Activated CD8-positive, alpha-beta T cell treated with anti-CD3 and anti-CD28 coated beads for 36 hours (primary cell): Measurements from ENCODE around the gene KLF16. TPM values are rescaled to one million over a fixed set of nuclear protein-coding genes. Genes with fewer than 3 reads are reported as not detected.

Experiments used
- ATAC-seq: fragments of 200-7000 bp; cut with Tn5 transposase; one replicate; pipeline ENCODE4 v1.10.0; 2021; ENCODE audit warnings: mild to moderate bottlenecking, moderate library complexity
- CTCF ChIA-PET: fragments of 350-600 bp; sonication (Branson Sonifier 250); formaldehyde crosslinking; loops from one replicate; lab custom pipeline; 2021; ENCODE audit warnings: antibody characterized with exemption; lab: Charles Lee
- POLR2A ChIA-PET: fragments of 350-600 bp; sonication (Branson Sonifier 250); formaldehyde crosslinking; loops from one replicate; lab custom pipeline; 2021; ENCODE audit warnings: antibody characterized with exemption; lab: Charles Lee
- DNase-seq: peaks from one replicate; pipeline ENCODE4 v3.0.0-alpha.2; 2020
- H3K27ac Mint-ChIP-seq: one replicate; pipeline ENCODE4 v1.8.0; 2021; ENCODE audit warnings: mild to moderate bottlenecking, mixed read lengths
- H3K27me3 Mint-ChIP-seq: one replicate; pipeline ENCODE4 v1.8.0; 2021; ENCODE audit warnings: mixed read lengths
- H3K36me3 Mint-ChIP-seq: one replicate; pipeline ENCODE4 v1.8.0; 2021; ENCODE audit warnings: low read depth, mixed read lengths
- H3K4me1 Mint-ChIP-seq: one replicate; pipeline ENCODE4 v1.8.0; 2021; ENCODE audit warnings: low read depth, mixed read lengths
- H3K4me3 Mint-ChIP-seq: one replicate; pipeline ENCODE4 v1.8.0; 2021; ENCODE audit warnings: mild to moderate bottlenecking, moderate library complexity, mixed read lengths
- H3K9me3 Mint-ChIP-seq: one replicate; pipeline ENCODE4 v1.8.0; 2021; ENCODE audit warnings: mixed read lengths
- intact Hi-C: fragments of 100-400 bp; cut with micrococcal nuclease; formaldehyde crosslinking; loops from one replicate; pipeline ENCODE4 v1.10.0; 2022
- total RNA-seq, 2 experiments: library from RNA; stranded (reverse); gene quantifications; one replicate each; pipeline ENCODE4 v1.2.3, GENCODE V29; 2021
- TF ChIP-seq, protein P1 (sequence below): fragments of 200-600 bp; IDR thresholded peaks from one replicate; pipeline ENCODE4 v1.8.0; 2022; ENCODE audit warnings: antibody characterized with exemption, mild to moderate bottlenecking

The KLF16 gene
- total RNA-seq, 2 experiments from 2014 or later: 25.6 to 27.7 TPM

DNA sequence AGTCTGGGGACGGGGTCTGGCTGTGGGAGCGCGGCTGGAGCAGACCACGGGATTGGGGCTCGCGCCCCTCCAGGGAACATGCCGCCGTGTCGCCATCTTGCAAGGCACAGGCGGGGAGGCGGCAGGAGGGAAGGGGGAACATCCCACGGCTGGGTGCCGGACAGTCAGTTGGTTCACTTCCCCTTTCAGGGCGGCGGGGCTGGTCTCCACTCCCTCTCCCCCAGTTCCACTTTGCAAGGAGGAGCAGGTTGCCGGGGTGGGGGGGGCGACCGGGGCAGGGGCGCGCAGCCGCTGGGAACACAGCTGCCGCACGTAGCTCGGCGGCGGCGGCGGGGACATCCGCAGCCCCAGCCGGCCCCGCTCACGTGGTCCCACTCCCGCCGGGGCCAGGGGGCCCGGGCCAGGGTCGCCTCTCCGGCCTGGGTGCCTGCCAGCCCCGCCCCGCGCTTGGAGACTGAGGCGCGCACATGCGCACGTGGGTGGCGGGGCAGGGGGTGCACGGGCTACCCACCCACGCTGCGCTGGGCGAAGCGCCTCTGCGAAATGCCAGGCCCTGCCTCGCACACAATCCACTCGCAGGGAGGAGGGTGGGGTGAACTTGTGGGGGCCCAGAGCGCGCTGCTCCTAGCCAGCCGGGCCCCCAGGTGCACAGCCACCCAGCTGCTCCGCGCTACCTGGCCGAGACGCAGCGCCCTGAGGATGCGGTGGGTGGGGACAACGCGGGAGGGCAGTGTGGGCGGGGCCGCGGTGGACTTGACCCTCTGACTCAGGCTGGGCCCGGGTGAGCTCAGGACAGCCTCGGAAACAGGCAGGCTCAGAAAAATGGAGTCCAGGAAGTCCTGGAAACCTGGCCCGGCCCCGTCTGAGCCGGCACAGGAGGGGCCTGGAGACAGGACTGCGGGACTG, 6.4 kb downstream of the KLF16 start:
- intact Hi-C loops: no loop called here
- TF ChIP-seq, protein P1, sequence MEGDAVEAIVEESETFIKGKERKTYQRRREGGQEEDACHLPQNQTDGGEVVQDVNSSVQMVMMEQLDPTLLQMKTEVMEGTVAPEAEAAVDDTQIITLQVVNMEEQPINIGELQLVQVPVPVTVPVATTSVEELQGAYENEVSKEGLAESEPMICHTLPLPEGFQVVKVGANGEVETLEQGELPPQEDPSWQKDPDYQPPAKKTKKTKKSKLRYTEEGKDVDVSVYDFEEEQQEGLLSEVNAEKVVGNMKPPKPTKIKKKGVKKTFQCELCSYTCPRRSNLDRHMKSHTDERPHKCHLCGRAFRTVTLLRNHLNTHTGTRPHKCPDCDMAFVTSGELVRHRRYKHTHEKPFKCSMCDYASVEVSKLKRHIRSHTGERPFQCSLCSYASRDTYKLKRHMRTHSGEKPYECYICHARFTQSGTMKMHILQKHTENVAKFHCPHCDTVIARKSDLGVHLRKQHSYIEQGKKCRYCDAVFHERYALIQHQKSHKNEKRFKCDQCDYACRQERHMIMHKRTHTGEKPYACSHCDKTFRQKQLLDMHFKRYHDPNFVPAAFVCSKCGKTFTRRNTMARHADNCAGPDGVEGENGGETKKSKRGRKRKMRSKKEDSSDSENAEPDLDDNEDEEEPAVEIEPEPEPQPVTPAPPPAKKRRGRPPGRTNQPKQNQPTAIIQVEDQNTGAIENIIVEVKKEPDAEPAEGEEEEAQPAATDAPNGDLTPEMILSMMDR: no peak
- Mint-ChIP-seq H3K4me1 (peaks cover 64% of the 10 kb centered on the region), H3K27ac (peak overlapping the region; percentile 90), H3K9me3 (no peaks in the 10 kb centered on the region), H3K36me3 (peaks cover 8% of the 10 kb centered on the region), H3K27me3 (no peaks in the 10 kb centered on the region), H3K4me3 (peak overlapping the region; percentile 85)
- ChIA-PET POLR2A (interaction anchor here (0.7 to 2.1 kb wide), 8 partner anchors 8 to 260 kb away, joined by 3 to 7 read pairs (median 4); partner anchors contain the start of genes ADAT3 and SCAMP4), CTCF (interaction anchor here (1.3 to 2.0 kb wide), 2 partner anchors 8 to 31 kb away, joined by 4 to 7 read pairs; partner anchors contain the start of gene REXO1)
- DNase-seq: peak; percentile 72
- peak; percentile 12 for ATAC-seq

DNA sequence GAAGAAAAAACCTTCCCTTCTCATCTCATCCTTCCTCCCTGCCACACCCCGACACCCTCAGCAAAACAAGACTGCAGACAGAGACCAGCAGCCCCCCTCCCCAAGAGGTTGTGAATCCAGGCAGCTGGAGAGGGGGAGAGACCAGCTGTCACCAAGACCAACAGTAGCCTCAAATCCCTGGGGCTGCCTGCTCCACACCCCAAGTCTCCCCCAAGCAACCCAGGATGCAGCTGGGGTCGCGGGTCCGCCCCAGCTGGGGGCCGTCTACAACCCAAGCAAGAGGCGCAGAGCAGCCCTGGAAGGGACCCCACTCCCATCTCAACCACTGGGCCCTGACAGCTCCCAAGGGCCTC, 7.1 kb downstream of the KLF16 start:
- intact Hi-C loops: no loop called here
- no peak for ATAC-seq
- H3K9me3 Mint-ChIP-seq: no peaks in the 10 kb centered on the region

DNA sequence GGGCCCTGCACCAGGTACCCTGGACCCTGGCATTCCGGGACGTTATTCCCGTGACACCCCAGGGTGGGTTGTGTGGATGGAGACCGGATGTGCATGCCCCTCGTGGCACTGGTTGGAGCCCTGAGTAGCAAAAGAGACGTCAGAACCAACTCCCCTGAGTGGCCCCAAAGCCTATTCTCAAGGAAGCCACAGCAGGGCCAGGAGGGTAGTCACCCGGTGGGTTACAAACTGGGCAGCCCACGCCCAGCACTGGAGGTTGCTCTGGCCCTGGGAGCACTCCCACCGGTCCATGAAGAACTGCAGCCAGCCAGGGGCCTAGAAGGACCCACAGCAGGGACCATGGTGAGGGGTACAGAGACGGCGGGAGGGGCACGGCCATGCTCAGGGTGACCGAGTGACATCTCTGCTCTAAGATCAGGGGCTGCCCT, 7.5 kb downstream of the KLF16 start:
- Mint-ChIP-seq H3K4me3 (peak overlapping the region; percentile 85), H3K27me3 (no peaks in the 10 kb centered on the region), H3K36me3 (peaks cover 5% of the 10 kb centered on the region), H3K9me3 (no peaks in the 10 kb centered on the region), H3K27ac (peak overlapping the region; percentile 90), H3K4me1 (peaks cover 60% of the 10 kb centered on the region)
- intact Hi-C loops: no loop called here
- DNase-seq (peak; percentile 77), ATAC-seq (peak; percentile 37)
- CTCF ChIA-PET: interaction anchor here (0.6 to 1.3 kb wide), 2 partner anchors 9 to 53 kb away, joined by 3 read pairs; no protein-coding TSS in a partner anchor
- POLR2A ChIA-PET: interaction anchor here (0.6 to 2.1 kb wide), 6 partner anchors 9 to 72 kb away, joined by 4 to 7 read pairs (median 4); no protein-coding TSS in a partner anchor
- TF ChIP-seq, protein P1: no peak

More for the DNA sequence above, 7.1 kb downstream of the KLF16 start:
- peaks cover 60% of the 10 kb centered on the region for H3K4me1 Mint-ChIP-seq
- no peaks in the 10 kb centered on the region for H3K27me3 Mint-ChIP-seq
- DNase-seq: peak; percentile 28
- ChIA-PET POLR2A (interaction anchor here (1.1 to 2.1 kb wide), 4 partner anchors 8 to 41 kb away, joined by 4 to 7 read pairs (median 4); no protein-coding TSS in a partner anchor), CTCF (no interaction called here)
- H3K36me3 Mint-ChIP-seq: peaks cover 5% of the 10 kb centered on the region
- TF ChIP-seq, protein P1: no peak
- peak overlapping the region; percentile 90 for H3K27ac Mint-ChIP-seq
- H3K4me3 Mint-ChIP-seq: peak overlapping the region; percentile 85

DNA sequence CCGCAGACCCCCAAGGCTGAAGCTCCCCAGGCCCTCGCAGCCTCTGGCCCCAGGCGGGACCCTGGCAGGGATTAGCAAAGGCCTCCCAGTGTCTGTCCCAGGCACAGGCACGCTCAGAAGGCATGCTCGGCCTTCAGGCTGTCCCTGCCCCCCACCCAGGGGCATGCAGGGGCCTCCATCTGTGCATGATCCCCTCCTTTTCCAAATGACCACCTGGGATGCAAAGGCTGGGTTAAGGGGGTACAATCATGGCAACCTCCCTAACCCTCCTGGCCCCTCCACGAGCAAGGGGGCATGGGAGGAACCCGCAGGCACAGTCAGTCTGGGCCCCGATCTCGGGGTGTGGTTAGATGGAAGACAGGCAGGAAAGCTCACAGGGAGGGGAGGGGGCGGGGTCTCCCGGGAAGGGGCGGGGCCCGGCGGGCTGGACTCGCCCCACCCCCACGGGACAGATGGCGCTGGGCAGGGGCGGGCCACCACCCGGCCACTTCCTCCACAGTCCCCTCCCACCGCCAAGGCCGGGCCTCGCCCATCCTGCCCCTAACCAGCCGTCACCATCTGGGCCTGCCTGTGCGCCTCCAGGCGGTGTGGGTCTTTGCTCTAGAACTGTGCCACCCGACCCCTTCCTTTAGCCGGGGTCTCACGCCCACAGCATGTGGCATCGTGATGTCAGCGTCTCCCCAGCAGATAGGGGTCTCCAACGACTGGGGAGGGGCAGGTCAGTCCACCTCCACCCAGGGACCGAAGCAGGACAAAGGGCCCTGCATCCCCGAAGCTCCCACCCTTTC, 8.1 kb downstream of the KLF16 start:
- peak overlapping the region; percentile 85 for H3K4me3 Mint-ChIP-seq
- intact Hi-C loops: no loop called here
- peak; percentile 81 for ATAC-seq
- CTCF ChIA-PET: interaction anchor here (0.6 to 4.0 kb wide), 4 partner anchors 9 to 54 kb away, joined by 3 to 19 read pairs (median 3); no protein-coding TSS in a partner anchor
- H3K27ac Mint-ChIP-seq: peak overlapping the region; percentile 90
- no peaks in the 10 kb centered on the region for H3K9me3 Mint-ChIP-seq
- H3K4me1 Mint-ChIP-seq: peaks cover 57% of the 10 kb centered on the region
- H3K27me3 Mint-ChIP-seq: no peaks in the 10 kb centered on the region
- H3K36me3 Mint-ChIP-seq: peaks cover 5% of the 10 kb centered on the region
- peak; percentile 92 for DNase-seq
- POLR2A ChIA-PET: interaction anchor here (0.6 to 1.9 kb wide), 4 partner anchors 9 to 73 kb away, joined by 4 to 5 read pairs (median 4); no protein-coding TSS in a partner anchor
- TF ChIP-seq, protein P1: no peak
